GM21528 (cell line): Measurements from ENCODE around the gene PRUNE1.

Experiments used
- ATAC-seq: cut with Tn5 transposase; IDR thresholded peaks from one replicate; pipeline ENCODE4 v1.9.1; 2021; ENCODE audit warnings: mild to moderate bottlenecking, moderate library complexity; ENCODE audit not compliant: unreplicated experiment, low FRiP score

The PRUNE1 gene

GRCh38 chr1:151047925-151048644 is 39.8 kb downstream of the PRUNE1 start:
- no peak for ATAC-seq

- no peak for ATAC-seq
Measured at GRCh38 chr1:151048645-151049032, 40.4 kb downstream of the PRUNE1 start.

- ATAC-seq: no peak
Measured at GRCh38 chr1:151049458-151049857, 41.2 kb downstream of the PRUNE1 start.

GRCh38 chr1:151050051-151050688 is 41.9 kb downstream of the PRUNE1 start:
- no peak for ATAC-seq

GRCh38 chr1:151051356-151052009 is 43.2 kb downstream of the PRUNE1 start:
- ATAC-seq: no peak

- no peak for ATAC-seq
Measured at GRCh38 chr1:151054971-151055547, 46.8 kb downstream of the PRUNE1 start.

GRCh38 chr1:151055581-151055980 is 47.3 kb downstream of the PRUNE1 start:
- no peak for ATAC-seq

GRCh38 chr1:151056149-151056548 is 47.9 kb downstream of the PRUNE1 start:
- ATAC-seq: no peak

GRCh38 chr1:151058692-151059091 is 50.4 kb downstream of the PRUNE1 start:
- ATAC-seq: no peak

- peak; percentile 69 for ATAC-seq
Measured at GRCh38 chr1:151059109-151060006, 51.1 kb downstream of the PRUNE1 start, which contains the start of gene CDC42SE1. CDC42SE1 (minus strand) TSS chr1:151059622; CDS start chr1:151055730, 3,892 bp downstream.

- no peak for ATAC-seq
Measured at GRCh38 chr1:151060007-151060656, 51.9 kb downstream of the PRUNE1 start, which contains the start of gene MLLT11. MLLT11 (plus strand) TSS chr1:151060397; CDS start chr1:151067225, 6,828 bp downstream.

GRCh38 chr1:151060657-151061421 is 52.6 kb downstream of the PRUNE1 start:
- no peak for ATAC-seq

- ATAC-seq: no peak
Measured at GRCh38 chr1:151061704-151062103, 53.5 kb downstream of the PRUNE1 start.

- no peak for ATAC-seq
Measured at GRCh38 chr1:151062741-151063371, 54.6 kb downstream of the PRUNE1 start.

- no peak for ATAC-seq
Measured at GRCh38 chr1:151065089-151065645, 56.9 kb downstream of the PRUNE1 start.

- ATAC-seq: no peak
Measured at GRCh38 chr1:151067185-151067584, 58.9 kb downstream of the PRUNE1 start.

- ATAC-seq: no peak
Measured at GRCh38 chr1:151069103-151069486, 60.8 kb downstream of the PRUNE1 start.
